LoVo (cell line): ENCODE results near the gene HOXA10.

ENCODE experiments used
- DNase-seq: peaks from one replicate; pipeline ENCODE4 v3.0.0-alpha.2; 2016; ENCODE audit warnings: low spot score

Gene HOXA10

GRCh38 chr7:27165996-27166530 lies 8.1 kb downstream of the HOXA10 start:
- no peak for DNase-seq

- DNase-seq: peak; percentile 99
Observed at GRCh38 chr7:27165089-27165995, 8.8 kb downstream of the HOXA10 start, which contains the start of gene HOXA9. TSS of gene HOXA9 (minus strand) at chr7:27165537. CDS start at chr7:27165457, 80 bp downstream.

- DNase-seq: peak; percentile 57
Observed at GRCh38 chr7:27164367-27165088, 9.6 kb downstream of the HOXA10 start.

GRCh38 chr7:27164045-27164366 lies 10.1 kb downstream of the HOXA10 start:
- DNase-seq: no peak

GRCh38 chr7:27163288-27164044 lies 10.7 kb downstream of the HOXA10 start:
- DNase-seq: peak; percentile 24

- DNase-seq: peak; percentile 19
Observed at GRCh38 chr7:27162561-27163287, 11.4 kb downstream of the HOXA10 start.

- DNase-seq: peak; percentile 43
Observed at GRCh38 chr7:27161721-27162560, 12.2 kb downstream of the HOXA10 start.

GRCh38 chr7:27161214-27161720 lies 12.9 kb downstream of the HOXA10 start:
- DNase-seq: peak; percentile 75

GRCh38 chr7:27160546-27161213 lies 13.4 kb downstream of the HOXA10 start:
- peak; percentile 95 for DNase-seq

- peak; percentile 37 for DNase-seq
Observed at GRCh38 chr7:27160145-27160545, 14.0 kb downstream of the HOXA10 start.

- peak; percentile 40 for DNase-seq
Observed at GRCh38 chr7:27159266-27160144, 14.6 kb downstream of the HOXA10 start.

GRCh38 chr7:27158436-27159265 lies 15.5 kb downstream of the HOXA10 start:
- peak; percentile 32 for DNase-seq

GRCh38 chr7:27157702-27158431 lies 16.3 kb downstream of the HOXA10 start:
- peak; percentile 36 for DNase-seq

- DNase-seq: peak; percentile 28
Observed at GRCh38 chr7:27156916-27157701, 17.0 kb downstream of the HOXA10 start.

GRCh38 chr7:27156508-27156898 lies 17.6 kb downstream of the HOXA10 start, which contains the start of gene HOXA7:
TSS of gene HOXA7 (minus strand) at chr7:27156675. CDS start at chr7:27156545, 130 bp downstream.
- peak; percentile 92 for DNase-seq
